Keratinocyte (primary cell): ENCODE results near the gene SHISA3. TPM values are rescaled to one million over a fixed set of nuclear protein-coding genes. Genes with fewer than 3 reads are reported as not detected.

Experiments used
- DNase-seq: peaks from one replicate; pipeline ENCODE4 v3.0.0-alpha.2; 2011; ENCODE audit warnings: low read depth, missing footprints, low spot score
- FAIRE-seq: peaks from 2 replicates; lab custom pipeline; 2011; peaks lifted over from hg19 to GRCh38; lab: Jason Lieb, UNC
- H2AFZ ChIP-seq: 2 replicates; pipeline ENCODE4 v1.6.0; 2012; ENCODE audit warnings: low read length, control low read depth, inconsistent platforms; ENCODE audit not compliant: control insufficient read depth
- H3K27ac ChIP-seq: 2 replicates; pipeline ENCODE4 v1.5.1; 2011; ENCODE audit warnings: low read length; ENCODE audit not compliant: control insufficient read depth, insufficient read depth
- H3K27me3 ChIP-seq: 3 replicates; pipeline ENCODE4 v1.6.0; 2011; ENCODE audit warnings: low read length; ENCODE audit not compliant: control insufficient read depth, insufficient read depth; ENCODE audit errors: extremely low read depth
- H3K36me3 ChIP-seq, 2 experiments: 2 replicates in 1 of 2; 3 replicates in 1 of 2; pipeline ENCODE4 v1.5.1; 2011; ENCODE audit warnings: low read length in 2 of 2, mild to moderate bottlenecking in 1 of 2; ENCODE audit not compliant: control insufficient read depth in 2 of 2, insufficient read depth in 2 of 2; ENCODE audit errors: extremely low read depth in 1 of 2
- H3K4me1 ChIP-seq: 3 replicates; pipeline ENCODE4 v1.5.1; 2011; ENCODE audit warnings: low read length; ENCODE audit not compliant: control insufficient read depth, insufficient read depth; ENCODE audit errors: extremely low read depth
- H3K4me2 ChIP-seq: 3 replicates; pipeline ENCODE4 v1.6.0; 2011; ENCODE audit warnings: low read depth, low read length; ENCODE audit not compliant: control insufficient read depth, insufficient read depth; ENCODE audit errors: extremely low read depth
- H3K4me3 ChIP-seq, 3 experiments: fragments of 200-600 bp in 1 of 3; sonication (generic) in 1 of 3; 2 replicates in 2 of 3; 3 replicates in 1 of 3; pipeline ENCODE4 v1.5.1; 2011 to 2016; ENCODE audit warnings: low read length in 3 of 3, mild to moderate bottlenecking in 3 of 3, control low read depth in 2 of 3, inconsistent platforms in 1 of 3, low read depth in 1 of 3, mixed read lengths in 1 of 3, mixed run types in 1 of 3, moderate library complexity in 1 of 3; ENCODE audit not compliant: control insufficient read depth in 2 of 3, insufficient read depth in 2 of 3; ENCODE audit errors: extremely low read depth in 1 of 3
- H3K79me2 ChIP-seq: 2 replicates; pipeline ENCODE4 v1.6.0; 2012; ENCODE audit warnings: low read length; ENCODE audit not compliant: control insufficient read depth, insufficient read depth
- H3K9ac ChIP-seq: 3 replicates; pipeline ENCODE4 v1.6.0; 2011; ENCODE audit warnings: low read length; ENCODE audit not compliant: control insufficient read depth, insufficient read depth; ENCODE audit errors: extremely low read depth
- H3K9me1 ChIP-seq: 3 replicates; pipeline ENCODE4 v1.6.0; 2011; ENCODE audit warnings: low read length; ENCODE audit not compliant: control insufficient read depth, insufficient read depth; ENCODE audit errors: extremely low read depth
- H3K9me3 ChIP-seq: 2 replicates; pipeline ENCODE4 v1.5.1; 2012; ENCODE audit warnings: low read depth, low read length; ENCODE audit not compliant: control insufficient read depth
- H4K20me1 ChIP-seq: 3 replicates; pipeline ENCODE4 v1.6.0; 2011; ENCODE audit warnings: low read length; ENCODE audit not compliant: control insufficient read depth, insufficient read depth; ENCODE audit errors: extremely low read depth
- CTCF ChIP-seq, 3 experiments: IDR thresholded peaks in 1 of 3; conservative IDR thresholded peaks in 1 of 3; optimal IDR thresholded peaks in 1 of 3; 2 replicates in 2 of 3; 3 replicates in 1 of 3; pipeline versions ENCODE3 to v1.5.1; 2011; ENCODE audit warnings: low read length in 3 of 3, mild to moderate bottlenecking in 3 of 3, moderate library complexity in 2 of 3, control low read depth in 1 of 3, inconsistent platforms in 1 of 3; ENCODE audit not compliant: insufficient read depth in 2 of 3; ENCODE audit errors: extremely low read depth in 1 of 3
- EZH2 ChIP-seq: IDR thresholded peaks from one replicate; pipeline ENCODE4 v1.6.1; 2012; ENCODE audit warnings: inconsistent platforms, mild to moderate bottlenecking, low read length, moderate library complexity
- dilution Hi-C: fragments of 300-500 bp; cut with MboI; formaldehyde crosslinking; loops from one replicate; pipeline ENCODE4 v1.7.0; 2020; ENCODE audit warnings: low sequenced_read_pairs; ENCODE audit not compliant: extremely low pct_ligation_motif_present
- polyA plus RNA-seq, 5 experiments: library from polyadenylated mRNA; depleted of rRNA in 3 of 5; stranded (reverse) in 3 of 5; stranded (forward) in 1 of 5; unstranded in 1 of 5; fragments of >200 nt; gene quantifications; 1 replicate in 1 of 5; 2 replicates in 3 of 5; 3 replicates in 1 of 5; pipeline versions ENCODE4 v1.2.1 to v1.2.3, GENCODE V29; 2011 to 2012; ENCODE audit warnings: missing spikeins in 2 of 5, low read depth in 1 of 5, low replicate concordance in 1 of 5

The SHISA3 gene
- polyA plus RNA-seq, 1 donor (not counting 4 experiments of a cell fraction or from before 2014, with no cell fraction given), result not detected

- Histone ChIP-seq H3K4me2 (no peak overlapping the region), H3K9me3 (no peaks in the 10 kb centered on the region), H2AFZ (no peak overlapping the region), H3K27me3 (no peaks in the 10 kb centered on the region), H3K9ac (no peak overlapping the region), H3K36me3 (no peaks in the 10 kb centered on the region), H3K27ac (no peak overlapping the region), H3K4me1 (no peaks in the 10 kb centered on the region), H4K20me1 (no peaks in the 10 kb centered on the region), H3K9me1 (no peaks in the 10 kb centered on the region), H3K79me2 (no peaks in the 10 kb centered on the region), H3K4me3 (no peak overlapping the region)
- DNase-seq (no peak), FAIRE-seq (no peak)
- dilution Hi-C loops, result no loop called here
- TF ChIP-seq CTCF (optimal IDR thresholded peaks at IDR 0.05 in 1 of 3, IDR thresholded peaks at IDR 0.05 in 1 of 3, conservative IDR thresholded peaks at IDR 0.05 in 1 of 3; ENCODE audit: extremely low read depth in 1 of 3, insufficient read depth in 2 of 3, low read length in 3 of 3) (no peak), EZH2 (no peak)
These were observed 28.1 kb downstream of the SHISA3 start for GRCh38 chr4:42425146-42426065.

GRCh38 chr4:42428036-42428435 is 30.7 kb downstream of the SHISA3 start:
- Histone ChIP-seq H3K9me3 (no peaks in the 10 kb centered on the region), H3K79me2 (no peaks in the 10 kb centered on the region), H3K9me1 (no peaks in the 10 kb centered on the region), H3K4me3 (no peak overlapping the region), H3K27me3 (no peaks in the 10 kb centered on the region), H3K27ac (no peak overlapping the region), H3K4me1 (no peaks in the 10 kb centered on the region), H3K4me2 (no peak overlapping the region), H3K36me3 (no peaks in the 10 kb centered on the region), H3K9ac (no peak overlapping the region), H2AFZ (no peak overlapping the region), H4K20me1 (no peaks in the 10 kb centered on the region)
- FAIRE-seq, result no peak
- dilution Hi-C loops, result no loop called here
- TF ChIP-seq CTCF (optimal IDR thresholded peaks at IDR 0.05 in 1 of 3, IDR thresholded peaks at IDR 0.05 in 1 of 3, conservative IDR thresholded peaks at IDR 0.05 in 1 of 3; ENCODE audit: extremely low read depth in 1 of 3, insufficient read depth in 2 of 3, low read length in 3 of 3) (no peak), EZH2 (no peak)
- DNase-seq, result no peak
